Measurements from ENCODE around the gene MRPL49. TPM values are rescaled to one million over a fixed set of nuclear protein-coding genes. Genes with fewer than 3 reads are reported as not detected.

The MRPL49 gene
- total RNA-seq, 1 experiment from 2014 or later: 55.9 TPM

- TF ChIP-seq SMAD3 (CRISPR knock-in tag; IDR thresholded peaks at IDR 0.05; ENCODE audit: borderline replicate concordance): no peak
Measured at GRCh38 chr11:65125197-65126056, 3.3 kb downstream of the MRPL49 start (continued).

- no peak for TF ChIP-seq TEAD4 (CRISPR knock-in tag; IDR thresholded peaks at IDR 0.05)
- no peak for TF ChIP-seq ZMAT4 (CRISPR knock-in tag; IDR thresholded peaks at IDR 0.05)
- TF ChIP-seq ZNF423 (CRISPR knock-in tag; IDR thresholded peaks at IDR 0.05): no peak
- TF ChIP-seq KAT7 (CRISPR knock-in tag; IDR thresholded peaks at IDR 0.05; ENCODE audit: borderline replicate concordance): no peak
- no peak for TF ChIP-seq CREB1 (CRISPR knock-in tag; IDR thresholded peaks at IDR 0.05)
- no peak for TF ChIP-seq FOXJ3 (CRISPR knock-in tag; IDR thresholded peaks at IDR 0.05; ENCODE audit: borderline replicate concordance)
- TF ChIP-seq E2F4 (CRISPR knock-in tag; IDR thresholded peaks at IDR 0.05; ENCODE audit: borderline replicate concordance, low read depth): no peak
- no peak for TF ChIP-seq SOX15 (CRISPR knock-in tag; IDR thresholded peaks at IDR 0.05)
- no peak for TF ChIP-seq ZBTB43 (CRISPR knock-in tag; IDR thresholded peaks at IDR 0.05)
- no peak for TF ChIP-seq ZNF219 (CRISPR knock-in tag; IDR thresholded peaks at IDR 0.05; ENCODE audit: borderline replicate concordance)
- TF ChIP-seq FOXP1 (CRISPR knock-in tag; IDR thresholded peaks at IDR 0.05; ENCODE audit: borderline replicate concordance): no peak
- no peak for TF ChIP-seq PREB (CRISPR knock-in tag; IDR thresholded peaks at IDR 0.05; ENCODE audit: borderline replicate concordance)
- no peak for TF ChIP-seq CTCF (IDR thresholded peaks at IDR 0.05)
- TF ChIP-seq ETV6 (CRISPR knock-in tag; IDR thresholded peaks at IDR 0.05): no peak
- CTCF ChIA-PET: interaction anchor here (0.6 to 2.2 kb wide), 3 partner anchors 13 to 77 kb away, joined by 3 to 7 read pairs (median 3); no protein-coding TSS in a partner anchor
- H3K27me3 Mint-ChIP-seq (ENCODE audit: low read depth): no peaks in the 10 kb centered on the region
- DNase-seq (ENCODE audit: low spot score): no peak
- ATAC-seq: no peak
- POLR2A ChIA-PET: no interaction called here
- no peak overlapping the region for H3K4me3 Mint-ChIP-seq
- H3K27ac Mint-ChIP-seq: no peak overlapping the region
- H3K36me3 Mint-ChIP-seq: peaks cover 31% of the 10 kb centered on the region
- no peaks in the 10 kb centered on the region for H3K9me3 Mint-ChIP-seq
- H3K4me1 Mint-ChIP-seq: peaks cover 8% of the 10 kb centered on the region
Measured at GRCh38 chr11:65126624-65127274, 4.6 kb downstream of the MRPL49 start.

Measured in WTC11 (cell line).